ENCODE measurements around the gene PDHX. TPM values are rescaled to one million over a fixed set of nuclear protein-coding genes. Genes with fewer than 3 reads are reported as not detected.

Gene PDHX
- total and polyA plus RNA-seq, 10 donors = 9.2 to 32.9 (median 23.7) TPM

DNA sequence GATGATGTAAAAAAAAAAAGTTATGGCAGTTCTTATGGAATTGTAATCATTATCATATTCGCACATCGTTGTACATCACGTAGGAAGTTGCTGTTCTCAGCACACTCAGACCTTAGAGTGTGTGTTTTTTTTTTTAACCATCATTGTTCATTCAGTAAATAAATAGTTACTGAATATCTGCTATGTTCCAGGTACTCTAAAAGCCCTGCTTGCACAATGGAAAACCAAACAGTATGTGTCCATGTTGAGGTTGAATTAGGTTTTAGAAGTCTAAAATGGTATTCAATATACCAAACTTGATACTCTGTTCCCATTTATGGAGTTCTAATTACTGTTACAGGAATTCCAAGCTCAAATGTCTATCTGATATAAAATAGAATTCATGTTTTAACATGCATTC, 41.2 kb downstream of the PDHX start:
- intact Hi-C loops (cut with DNase I; ENCODE audit: low total_unique reads) = no loop called here
- no peak overlapping the region for H3K4me3 ChIP-seq
- TF ChIP-seq POLR2AphosphoS5 (IDR thresholded peaks at IDR 0.05) = no peak
- TF ChIP-seq POLR2A (IDR thresholded peaks at IDR 0.05) = no peak
- TF ChIP-seq, protein P1, sequence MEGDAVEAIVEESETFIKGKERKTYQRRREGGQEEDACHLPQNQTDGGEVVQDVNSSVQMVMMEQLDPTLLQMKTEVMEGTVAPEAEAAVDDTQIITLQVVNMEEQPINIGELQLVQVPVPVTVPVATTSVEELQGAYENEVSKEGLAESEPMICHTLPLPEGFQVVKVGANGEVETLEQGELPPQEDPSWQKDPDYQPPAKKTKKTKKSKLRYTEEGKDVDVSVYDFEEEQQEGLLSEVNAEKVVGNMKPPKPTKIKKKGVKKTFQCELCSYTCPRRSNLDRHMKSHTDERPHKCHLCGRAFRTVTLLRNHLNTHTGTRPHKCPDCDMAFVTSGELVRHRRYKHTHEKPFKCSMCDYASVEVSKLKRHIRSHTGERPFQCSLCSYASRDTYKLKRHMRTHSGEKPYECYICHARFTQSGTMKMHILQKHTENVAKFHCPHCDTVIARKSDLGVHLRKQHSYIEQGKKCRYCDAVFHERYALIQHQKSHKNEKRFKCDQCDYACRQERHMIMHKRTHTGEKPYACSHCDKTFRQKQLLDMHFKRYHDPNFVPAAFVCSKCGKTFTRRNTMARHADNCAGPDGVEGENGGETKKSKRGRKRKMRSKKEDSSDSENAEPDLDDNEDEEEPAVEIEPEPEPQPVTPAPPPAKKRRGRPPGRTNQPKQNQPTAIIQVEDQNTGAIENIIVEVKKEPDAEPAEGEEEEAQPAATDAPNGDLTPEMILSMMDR (IDR thresholded peaks at IDR 0.05 in 8 of 11, conservative IDR thresholded peaks at IDR 0.05 in 3 of 11) = no peak
- WGBS, 5 donors = 95 to 98% (median 97%) methylated on average over 3 of the region's 3 CpGs
- H3K4me1 ChIP-seq = no peaks in the 10 kb centered on the region
- no peaks in the 10 kb centered on the region for H3K9me3 ChIP-seq
- H3K36me3 ChIP-seq = peaks cover 0 to 47% (median 2%) of the 10 kb centered on the region in 6 donors
- DNase-seq = no peak
- H3K27me3 ChIP-seq (replicated peaks in 1 of 7) = no peaks in the 10 kb centered on the region
- no peak overlapping the region for H3K27ac ChIP-seq

DNA sequence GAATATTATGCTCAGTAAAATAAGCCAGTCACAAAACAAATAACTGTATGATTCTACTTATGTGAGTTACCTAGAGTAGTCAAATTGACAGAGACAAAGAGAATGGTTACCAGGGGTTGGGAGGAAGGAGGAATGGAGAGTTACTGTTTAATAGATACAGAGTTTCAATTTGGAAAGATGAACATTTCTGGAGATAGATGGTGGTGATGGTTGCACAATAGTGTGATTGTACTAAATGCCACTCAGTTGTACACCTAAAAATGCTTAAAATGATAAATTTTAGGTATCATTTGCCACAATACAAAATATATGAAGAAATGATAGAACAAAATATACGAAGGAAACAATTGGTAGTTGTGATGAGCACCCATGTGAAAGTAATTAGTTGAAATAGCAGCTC, 43.4 kb downstream of the PDHX start:
- TF ChIP-seq, protein P1 (IDR thresholded peaks at IDR 0.05 in 8 of 11, conservative IDR thresholded peaks at IDR 0.05 in 3 of 11) = no peak
- TF ChIP-seq POLR2AphosphoS5 (IDR thresholded peaks at IDR 0.05) = no peak
- TF ChIP-seq POLR2A (IDR thresholded peaks at IDR 0.05) = no peak
- H3K9me3 ChIP-seq = no peaks in the 10 kb centered on the region
- H3K36me3 ChIP-seq = peaks cover 0 to 61% (median 2%) of the 10 kb centered on the region in 6 donors
- no peak for DNase-seq
- no peaks in the 10 kb centered on the region for H3K4me1 ChIP-seq
- no peak overlapping the region for H3K27ac ChIP-seq
- H3K4me3 ChIP-seq = no peak overlapping the region
- intact Hi-C loops (cut with DNase I; ENCODE audit: low total_unique reads) = no loop called here
- H3K27me3 ChIP-seq (replicated peaks in 1 of 7) = no peaks in the 10 kb centered on the region
- 89 to 98% (median 94%) methylated on average over 1 of the region's 1 CpG for WGBS, 5 donors

DNA sequence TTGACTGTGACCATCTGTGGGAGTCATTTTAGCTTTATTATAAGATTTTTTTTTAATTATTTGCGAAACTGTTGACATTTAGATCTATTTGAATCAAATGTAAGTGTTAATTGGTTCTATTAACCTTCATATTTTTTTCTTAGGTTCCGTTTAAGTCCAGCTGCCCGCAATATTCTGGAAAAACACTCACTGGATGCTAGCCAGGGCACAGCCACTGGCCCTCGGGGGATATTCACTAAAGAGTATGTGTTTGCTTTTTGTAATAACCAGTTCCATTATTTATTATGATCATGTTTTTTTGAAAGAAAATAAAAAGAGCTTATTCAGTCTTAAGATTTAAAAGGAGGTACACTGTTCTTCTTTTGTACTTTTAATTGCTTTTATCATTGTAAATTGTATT, 43.9 kb downstream of the PDHX start:
- Histone ChIP-seq H3K36me3 (peaks cover 0 to 66% (median 2%) of the 10 kb centered on the region in 6 donors), H3K27ac (no peak overlapping the region), H3K4me3 (no peak overlapping the region), H3K9me3 (no peaks in the 10 kb centered on the region), H3K27me3 (replicated peaks in 1 of 7) (no peaks in the 10 kb centered on the region), H3K4me1 (no peaks in the 10 kb centered on the region)
- WGBS, 5 donors = 74 to 92% (median 83%) methylated on average over 4 of the region's 4 CpGs
- intact Hi-C loops (cut with DNase I; ENCODE audit: low total_unique reads) = no loop called here
- no peak for DNase-seq
- TF ChIP-seq, protein P1 (IDR thresholded peaks at IDR 0.05 in 8 of 11, conservative IDR thresholded peaks at IDR 0.05 in 3 of 11) = no peak
- no peak for TF ChIP-seq POLR2A (IDR thresholded peaks at IDR 0.05)
- TF ChIP-seq POLR2AphosphoS5 (IDR thresholded peaks at IDR 0.05) = no peak

DNA sequence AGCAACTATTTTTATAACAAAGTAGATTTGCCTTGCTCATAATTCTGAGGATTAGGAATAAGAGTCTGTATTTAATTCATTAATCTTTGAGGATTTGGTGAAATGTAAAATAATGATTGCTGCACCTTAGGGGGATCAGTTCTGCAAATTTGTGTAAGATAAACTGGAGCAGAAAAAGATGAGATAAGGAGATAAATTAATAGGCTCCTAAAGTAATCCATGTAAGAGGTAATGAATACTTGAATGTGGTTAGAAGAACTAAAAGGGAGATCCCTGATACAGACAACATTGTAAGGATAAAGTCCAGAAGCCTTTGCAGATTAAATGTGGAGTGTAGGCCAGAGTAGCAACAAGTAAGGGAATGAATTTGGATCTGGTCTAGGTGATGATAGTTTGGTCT, 45.6 kb downstream of the PDHX start:
- no peaks in the 10 kb centered on the region for H3K9me3 ChIP-seq
- H3K4me1 ChIP-seq = no peaks in the 10 kb centered on the region
- no peak for TF ChIP-seq POLR2A (IDR thresholded peaks at IDR 0.05)
- no peak for TF ChIP-seq POLR2AphosphoS5 (IDR thresholded peaks at IDR 0.05)
- TF ChIP-seq, protein P1 (IDR thresholded peaks at IDR 0.05 in 8 of 11, conservative IDR thresholded peaks at IDR 0.05 in 3 of 11) = no peak
- H3K36me3 ChIP-seq = peaks cover 0 to 80% (median 11%) of the 10 kb centered on the region in 6 donors
- intact Hi-C loops (cut with DNase I; ENCODE audit: low total_unique reads) = no loop called here
- DNase-seq = no peak
- no peaks in the 10 kb centered on the region for H3K27me3 ChIP-seq (replicated peaks in 1 of 7)
- no peak overlapping the region for H3K4me3 ChIP-seq
- H3K27ac ChIP-seq = no peak overlapping the region
